ENCODE data around the gene PLEKHA7.

The PLEKHA7 gene

DNA sequence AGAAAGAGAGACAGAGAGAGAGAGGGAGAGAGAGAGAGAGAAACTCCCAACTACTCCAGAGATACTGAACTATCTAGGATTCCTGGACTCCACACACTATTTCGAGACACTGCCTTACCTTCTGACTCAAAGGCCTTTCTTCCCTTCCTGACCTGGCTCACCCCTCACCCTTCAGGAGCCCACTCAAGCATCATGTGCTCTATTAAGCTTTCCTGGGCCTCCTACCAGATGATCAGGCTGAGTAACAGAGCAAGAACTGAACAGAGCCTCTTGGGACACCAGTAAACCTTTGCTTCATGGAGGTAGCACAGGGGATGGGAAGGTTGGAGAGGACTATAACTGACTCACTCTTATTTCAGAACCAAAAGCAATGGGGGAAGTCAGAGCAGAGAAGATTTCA lies 31.4 kb downstream of the PLEKHA7 start:
- Histone ChIP-seq H3K4me3 (ENCODE audit: low read depth, low read length) (no peak overlapping the region), H3K27me3 (no peaks in the 10 kb centered on the region), H3K36me3 (no peaks in the 10 kb centered on the region), H3K9me3 (no peaks in the 10 kb centered on the region), H3K4me1 (no peaks in the 10 kb centered on the region)
- no peak for DNase-seq
- TF ChIP-seq, protein P1, sequence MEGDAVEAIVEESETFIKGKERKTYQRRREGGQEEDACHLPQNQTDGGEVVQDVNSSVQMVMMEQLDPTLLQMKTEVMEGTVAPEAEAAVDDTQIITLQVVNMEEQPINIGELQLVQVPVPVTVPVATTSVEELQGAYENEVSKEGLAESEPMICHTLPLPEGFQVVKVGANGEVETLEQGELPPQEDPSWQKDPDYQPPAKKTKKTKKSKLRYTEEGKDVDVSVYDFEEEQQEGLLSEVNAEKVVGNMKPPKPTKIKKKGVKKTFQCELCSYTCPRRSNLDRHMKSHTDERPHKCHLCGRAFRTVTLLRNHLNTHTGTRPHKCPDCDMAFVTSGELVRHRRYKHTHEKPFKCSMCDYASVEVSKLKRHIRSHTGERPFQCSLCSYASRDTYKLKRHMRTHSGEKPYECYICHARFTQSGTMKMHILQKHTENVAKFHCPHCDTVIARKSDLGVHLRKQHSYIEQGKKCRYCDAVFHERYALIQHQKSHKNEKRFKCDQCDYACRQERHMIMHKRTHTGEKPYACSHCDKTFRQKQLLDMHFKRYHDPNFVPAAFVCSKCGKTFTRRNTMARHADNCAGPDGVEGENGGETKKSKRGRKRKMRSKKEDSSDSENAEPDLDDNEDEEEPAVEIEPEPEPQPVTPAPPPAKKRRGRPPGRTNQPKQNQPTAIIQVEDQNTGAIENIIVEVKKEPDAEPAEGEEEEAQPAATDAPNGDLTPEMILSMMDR (IDR thresholded peaks at IDR 0.05; ENCODE audit: low read depth, low read length): no peak

DNA sequence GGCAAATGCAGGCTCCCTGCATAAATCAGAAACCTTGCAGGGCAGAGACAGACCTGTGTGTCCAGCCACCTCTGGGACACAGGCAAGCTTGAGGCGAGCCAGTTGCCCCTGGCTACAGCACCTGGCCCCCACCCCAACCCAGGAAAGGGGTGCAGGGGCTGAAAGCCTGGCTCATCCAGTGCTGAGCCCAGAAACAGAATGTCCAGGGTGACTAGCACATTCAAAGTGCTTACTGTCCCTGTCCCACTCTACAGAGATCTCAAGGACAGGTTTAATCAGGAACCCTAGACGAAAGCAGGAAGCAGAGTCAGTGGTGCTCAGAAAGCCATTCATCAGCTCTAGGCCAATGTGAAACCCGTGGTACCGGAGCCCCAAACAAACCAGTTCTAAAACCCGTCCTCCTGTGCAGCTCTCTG lies 31.9 kb downstream of the PLEKHA7 start:
- no peaks in the 10 kb centered on the region for H3K9me3 ChIP-seq
- DNase-seq: no peak
- no peaks in the 10 kb centered on the region for H3K4me1 ChIP-seq
- TF ChIP-seq, protein P1 (IDR thresholded peaks at IDR 0.05; ENCODE audit: low read depth, low read length): no peak
- H3K36me3 ChIP-seq: no peaks in the 10 kb centered on the region
- no peak overlapping the region for H3K4me3 ChIP-seq (ENCODE audit: low read depth, low read length)
- no peaks in the 10 kb centered on the region for H3K27me3 ChIP-seq

DNA sequence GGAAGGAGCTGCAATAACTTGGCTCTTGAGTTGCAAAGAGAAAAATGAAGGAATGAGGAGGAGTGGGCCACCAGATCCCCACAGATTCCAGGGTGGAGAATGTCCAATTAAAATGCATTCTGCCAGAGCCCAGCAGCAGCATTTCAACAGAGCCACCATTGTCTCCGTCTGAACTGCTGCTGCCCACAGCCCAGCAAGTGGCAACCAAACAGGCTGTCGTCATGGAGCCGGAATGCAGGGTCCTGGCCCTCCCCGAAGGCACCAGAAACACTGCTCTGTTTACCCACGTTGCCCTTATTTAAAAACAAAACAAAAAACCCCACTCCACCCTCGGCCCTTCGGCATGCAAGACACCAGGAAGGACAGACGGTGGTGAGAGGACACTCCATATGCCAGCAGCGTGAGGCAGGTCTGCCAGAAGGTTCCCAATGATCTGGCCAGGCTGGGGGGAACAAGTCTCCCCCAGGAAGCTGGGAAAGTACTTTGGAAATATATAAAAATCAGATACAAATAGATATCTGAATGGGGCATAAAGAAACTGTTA lies 32.5 kb downstream of the PLEKHA7 start:
- no peaks in the 10 kb centered on the region for H3K4me1 ChIP-seq
- no peak for DNase-seq
- no peak overlapping the region for H3K4me3 ChIP-seq (ENCODE audit: low read depth, low read length)
- TF ChIP-seq, protein P1 (IDR thresholded peaks at IDR 0.05; ENCODE audit: low read depth, low read length): no peak
- H3K27me3 ChIP-seq: no peaks in the 10 kb centered on the region
- H3K9me3 ChIP-seq: no peaks in the 10 kb centered on the region
- H3K36me3 ChIP-seq: no peaks in the 10 kb centered on the region

DNA sequence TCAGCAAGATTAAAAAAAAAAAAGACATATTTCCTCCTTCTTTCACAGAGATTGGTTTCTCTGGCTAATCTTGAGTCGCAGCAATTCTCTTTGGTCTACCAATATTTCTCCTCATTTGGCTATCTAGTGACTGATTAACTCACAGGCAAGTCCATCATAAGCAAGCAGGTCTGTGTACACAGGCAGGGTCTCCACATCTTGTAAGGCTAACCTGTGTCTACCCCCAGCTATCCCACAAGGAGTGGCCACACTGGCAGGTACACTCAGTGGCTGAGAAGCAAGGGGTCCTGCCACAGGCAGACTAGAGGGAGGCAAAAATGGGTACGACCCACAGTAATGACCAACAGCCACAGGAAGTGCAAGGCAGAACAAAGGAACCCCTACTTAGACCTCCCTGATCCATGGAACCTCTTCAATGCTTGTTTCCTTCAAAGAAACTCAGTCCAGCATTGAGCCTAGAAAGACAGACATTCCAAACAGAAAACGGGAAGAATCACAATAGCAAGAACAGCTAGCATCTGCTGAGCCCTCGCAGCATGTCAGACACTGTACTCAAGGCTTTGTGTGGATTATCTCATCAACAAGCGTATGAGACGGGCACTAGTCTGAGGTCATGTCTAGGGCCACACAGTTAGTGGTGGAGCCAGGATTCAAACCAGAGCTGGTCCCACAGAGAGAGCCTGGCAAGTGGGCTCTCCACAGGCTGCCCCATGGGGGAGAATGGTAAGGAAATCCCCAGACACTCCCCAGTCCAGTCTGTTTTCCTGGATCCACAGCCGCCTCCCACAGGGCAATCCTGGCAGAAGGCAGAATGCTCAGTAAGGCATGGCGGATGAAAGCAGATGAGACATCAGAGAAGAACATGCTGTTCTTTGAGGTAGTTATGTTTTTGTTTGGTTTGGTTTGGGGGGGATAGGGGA lies 34.3 kb downstream of the PLEKHA7 start:
- Histone ChIP-seq H3K36me3 (no peaks in the 10 kb centered on the region), H3K4me1 (no peaks in the 10 kb centered on the region), H3K4me3 (ENCODE audit: low read depth, low read length) (no peak overlapping the region), H3K27me3 (no peaks in the 10 kb centered on the region), H3K9me3 (no peaks in the 10 kb centered on the region)
- no peak for DNase-seq
- TF ChIP-seq, protein P1 (IDR thresholded peaks at IDR 0.05; ENCODE audit: low read depth, low read length): no peak

DNA sequence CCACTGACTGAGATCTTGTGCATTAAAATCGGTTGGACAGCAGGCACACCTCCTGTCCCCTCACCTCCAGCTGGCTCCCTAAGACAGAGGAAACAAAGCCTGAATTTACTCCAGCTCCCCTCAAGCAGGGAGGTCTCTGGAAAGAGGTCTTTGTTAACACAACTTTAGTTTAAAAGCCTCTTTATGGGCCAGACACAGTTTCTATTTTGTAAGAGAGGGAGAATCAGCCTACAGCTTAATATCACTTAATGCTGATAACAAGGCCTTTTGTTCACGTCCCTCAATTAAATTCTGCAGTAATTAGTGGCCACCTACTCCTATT lies 36.3 kb downstream of the PLEKHA7 start:
- Histone ChIP-seq H3K27me3 (no peaks in the 10 kb centered on the region), H3K4me1 (no peaks in the 10 kb centered on the region), H3K36me3 (no peaks in the 10 kb centered on the region), H3K9me3 (no peaks in the 10 kb centered on the region), H3K4me3 (ENCODE audit: low read depth, low read length) (no peak overlapping the region)
- TF ChIP-seq, protein P1 (IDR thresholded peaks at IDR 0.05; ENCODE audit: low read depth, low read length): no peak
- no peak for DNase-seq

All from BE2C (cell line).